SKM-1 treated with dmso at 0.1 percent for 144 hours (cell line): ENCODE data around the gene INF2.
"Not testable (repeated sequence)": the region's sequence is repeated elsewhere in the genome, so short reads cannot be mapped to it uniquely, and the experiment has no call there.

ENCODE experiments used
- DNase-seq: peaks from one replicate; lab custom pipeline; 2025; ENCODE audit not compliant: unreplicated experiment; lab: John Stamatoyannopoulos, UW

INF2 gene

DNA sequence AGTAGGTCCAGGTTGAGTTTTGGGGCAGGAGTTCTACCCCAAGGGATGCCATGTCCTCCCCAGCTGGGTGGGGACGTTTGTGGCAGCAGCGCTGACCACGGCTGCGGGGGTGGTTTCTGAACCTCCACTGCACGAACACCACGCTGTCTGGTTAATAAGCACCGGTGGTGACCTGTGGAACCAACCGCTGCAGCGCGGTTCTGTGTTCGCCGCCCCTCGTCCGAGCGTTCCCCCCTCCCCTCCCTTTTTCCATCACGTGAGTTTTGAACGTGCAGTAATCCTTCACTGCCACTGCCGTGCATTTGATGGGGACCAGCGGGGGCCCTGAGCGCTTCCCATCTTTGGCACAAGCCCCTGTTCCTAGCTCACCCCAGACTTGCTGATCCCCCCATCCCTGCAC is 28.2 kb downstream of the INF2 start:
- DNase-seq = no peak

DNA sequence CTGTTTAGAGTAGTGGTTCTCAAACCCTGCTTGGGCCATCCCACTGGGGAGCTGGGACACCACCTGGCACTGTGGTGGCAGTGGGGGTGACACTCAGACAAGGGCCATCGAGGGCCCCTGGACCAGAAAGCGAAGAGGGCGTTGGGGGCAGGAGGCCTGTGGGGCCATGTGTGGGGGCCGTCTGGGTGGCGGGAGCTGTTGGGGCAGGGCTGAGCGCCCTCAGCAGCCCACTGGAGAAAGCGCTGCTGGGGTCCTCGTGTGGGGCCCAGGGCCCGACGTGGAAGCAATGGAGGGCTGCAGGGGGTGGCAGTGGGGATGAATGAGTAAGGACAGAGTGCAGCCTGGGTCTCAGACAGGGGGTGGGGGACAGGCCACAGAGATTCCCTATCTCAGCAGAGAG is 28.7 kb downstream of the INF2 start:
- DNase-seq = no peak

DNA sequence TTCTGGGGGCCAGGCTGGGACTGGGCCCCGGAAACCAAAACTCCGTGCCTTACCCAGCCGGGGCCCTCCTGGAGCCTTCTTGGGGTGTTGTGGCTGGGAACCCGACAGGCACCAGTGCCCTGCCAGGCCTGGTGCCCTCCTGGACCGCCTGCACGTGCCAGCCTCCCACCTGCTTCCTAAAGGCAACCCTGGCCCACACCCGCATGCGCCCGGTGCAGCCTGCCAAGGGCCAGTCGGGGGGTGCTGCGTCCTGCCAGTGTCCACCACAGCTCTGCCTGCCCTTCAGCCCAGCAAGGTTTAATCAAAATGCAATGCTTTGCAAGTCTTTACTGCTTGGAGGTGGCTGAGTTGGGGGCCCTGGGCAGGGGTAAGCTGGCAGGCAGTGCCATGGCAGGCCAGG is 29.5 kb downstream of the INF2 start:
- no peak for DNase-seq

DNA sequence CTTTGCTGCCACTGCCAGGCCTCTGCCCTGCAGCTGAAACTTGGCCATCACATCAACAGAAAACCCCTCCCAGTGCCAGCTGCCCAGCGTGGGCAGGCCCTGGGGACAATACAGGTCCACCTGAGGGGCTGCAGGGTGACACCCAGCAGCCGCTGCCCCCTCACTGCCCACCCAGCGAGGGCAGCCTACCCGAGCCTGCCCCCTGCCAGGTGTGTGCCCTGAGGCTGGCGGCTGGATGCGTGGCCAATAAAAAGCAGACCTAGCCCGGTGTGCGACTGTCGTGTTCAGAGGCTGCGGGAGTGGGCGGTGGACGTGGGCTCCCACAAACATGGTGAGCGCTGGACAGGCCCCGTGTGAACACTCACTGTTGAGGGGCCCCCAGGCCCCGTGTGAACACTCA is 29.9 kb downstream of the INF2 start:
- DNase-seq = no peak

DNA sequence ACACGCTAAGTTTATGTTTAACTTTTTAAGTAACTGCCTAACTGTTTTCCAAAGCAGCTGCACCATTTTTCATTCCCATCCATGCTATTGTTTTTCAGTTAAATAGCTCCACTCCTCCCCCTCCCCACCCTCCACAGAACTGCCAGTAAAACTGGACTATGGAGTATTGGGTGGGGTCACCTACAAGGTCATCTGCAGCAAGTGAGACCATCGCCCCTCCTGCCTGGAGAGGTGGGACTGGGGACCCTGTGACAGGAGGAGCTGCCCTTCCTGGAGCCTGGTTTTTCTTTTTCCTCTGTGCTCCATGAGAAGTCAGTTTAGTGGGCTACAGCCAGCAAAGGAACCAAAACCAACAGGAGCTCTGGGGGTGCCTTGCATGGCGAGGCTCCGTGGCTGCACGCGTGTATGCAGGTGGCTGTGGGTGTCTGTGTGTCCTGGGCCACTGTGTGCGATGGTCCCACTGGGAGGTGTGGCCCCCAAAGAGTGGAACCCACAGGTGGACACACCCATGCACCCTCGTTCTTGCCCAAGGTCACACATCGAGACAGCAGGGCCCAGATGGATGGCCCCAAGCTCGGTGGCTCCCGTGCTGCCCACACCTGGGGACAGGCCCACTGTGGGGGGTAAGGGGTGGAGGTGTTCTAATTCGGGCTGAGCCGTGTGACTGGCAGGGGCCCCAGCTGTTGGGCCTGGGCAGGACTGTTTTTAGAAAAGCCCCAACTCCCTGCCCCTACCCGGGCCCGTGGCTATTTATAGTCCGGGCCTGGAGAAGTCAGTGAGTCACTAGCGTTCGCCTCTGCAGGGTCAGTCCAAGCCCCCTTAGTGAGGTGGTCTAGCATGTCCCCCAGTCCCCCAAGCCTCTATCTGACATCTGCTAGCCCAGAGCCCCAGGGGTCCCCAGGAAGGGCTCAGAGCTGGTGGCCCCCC is 32.4 kb downstream of the INF2 start:
- DNase-seq = no peak

DNA sequence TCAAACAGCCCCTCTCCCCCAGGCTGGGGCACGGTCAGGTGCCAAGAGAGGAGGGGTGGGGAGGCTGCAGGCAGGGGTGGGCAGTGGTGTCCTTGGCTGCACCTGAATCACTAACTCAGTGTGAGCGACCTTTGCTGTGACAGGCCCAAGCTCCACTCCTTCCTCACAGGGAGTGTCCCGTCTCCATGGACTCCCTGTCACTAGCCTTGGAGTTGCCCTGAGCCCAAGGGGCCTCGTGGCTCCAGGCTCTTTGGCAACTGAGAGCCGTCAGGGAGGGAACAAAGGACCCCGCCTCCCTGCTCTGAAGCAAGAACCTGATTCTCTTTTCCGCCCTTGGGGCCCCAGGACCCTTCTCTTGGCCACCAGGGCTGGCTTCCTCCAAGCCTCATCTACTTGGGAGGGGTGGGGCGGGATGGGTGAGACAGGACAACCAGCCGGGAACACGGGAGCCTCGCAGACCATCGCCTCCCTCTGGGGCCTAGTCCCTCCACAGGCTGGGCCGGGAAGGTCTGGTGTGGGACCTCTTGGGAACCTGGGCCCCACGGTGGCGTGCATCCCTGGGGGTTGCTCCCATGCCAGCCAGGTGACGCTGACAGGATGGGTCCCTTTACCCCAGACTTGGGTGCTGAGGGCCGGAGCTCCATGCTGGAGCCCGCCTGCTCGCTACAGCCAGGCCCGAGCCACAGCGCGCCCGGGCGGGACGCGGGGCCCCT is 33.7 kb downstream of the INF2 start:
- peak; percentile 25 for DNase-seq

DNA sequence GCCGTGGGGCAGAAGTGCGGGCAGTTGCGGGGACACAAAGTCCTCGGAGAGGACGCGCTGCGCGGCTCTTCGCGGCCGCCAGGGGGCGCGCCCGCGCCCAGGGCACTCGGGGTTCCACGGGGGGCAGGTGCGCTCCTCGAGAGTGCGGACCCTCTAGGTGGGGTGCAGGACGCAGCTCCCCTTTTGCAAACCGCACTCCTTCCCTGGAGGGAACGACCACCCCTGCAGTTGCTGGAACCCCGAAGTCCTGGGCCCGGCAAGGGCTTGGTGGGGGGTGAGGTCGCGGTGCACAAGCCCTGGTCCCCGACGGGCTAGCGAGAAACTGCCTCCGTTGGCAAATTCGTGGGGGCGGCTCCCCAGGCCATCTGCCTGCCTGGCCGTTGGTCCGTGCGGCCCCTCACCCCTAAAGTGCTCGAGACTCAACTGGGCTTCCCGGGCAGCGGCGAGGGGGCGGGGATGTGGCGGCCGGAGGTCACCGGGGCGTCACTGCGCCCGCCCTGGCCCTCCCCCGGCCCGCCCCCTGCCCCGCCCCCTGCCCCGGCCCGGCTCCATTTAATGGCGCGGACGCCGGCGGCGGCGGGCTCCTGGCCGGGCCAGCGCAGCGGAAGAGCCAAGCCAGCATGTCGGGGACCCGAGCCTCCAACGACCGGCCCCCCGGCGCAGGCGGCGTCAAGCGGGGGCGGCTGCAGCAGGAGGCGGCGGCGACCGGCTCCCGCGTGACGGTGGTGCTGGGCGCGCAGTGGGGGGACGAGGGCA is 34.4 kb downstream of the INF2 start, which contains the start of gene ADSS1:
Gene ADSS1 (plus strand): TSS at position 579 of the 756 bp plus-strand sequence. CDS start 42 bp downstream, at position 621.
- peak; percentile 1 for DNase-seq

DNA sequence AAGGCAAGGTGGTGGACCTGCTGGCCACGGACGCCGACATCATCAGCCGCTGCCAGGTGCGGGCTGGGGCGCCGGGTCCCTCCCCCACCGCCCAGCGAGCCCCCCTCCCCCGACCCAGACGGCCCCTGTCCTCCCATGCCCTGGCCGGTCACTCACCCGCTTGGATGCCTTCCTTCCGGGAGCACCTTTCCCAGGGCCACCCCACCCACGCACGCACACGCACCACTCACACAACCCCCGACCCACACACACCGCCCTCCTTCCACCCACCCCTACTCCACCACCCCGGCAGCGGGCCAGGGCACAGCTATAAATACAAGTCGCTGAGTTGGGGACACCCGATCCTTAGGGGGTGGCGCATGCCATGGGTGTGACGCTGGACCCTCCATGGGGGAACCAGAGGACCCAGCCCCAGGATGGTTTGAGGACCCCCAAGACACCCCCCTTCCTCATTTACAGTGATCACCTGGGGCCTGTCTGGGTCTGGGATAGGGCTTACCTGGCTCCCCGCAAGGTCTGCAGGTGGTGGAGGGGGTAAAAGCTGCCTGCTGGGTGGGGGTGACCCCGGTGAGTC is 35.1 kb downstream of the INF2 start:
- DNase-seq = no peak

DNA sequence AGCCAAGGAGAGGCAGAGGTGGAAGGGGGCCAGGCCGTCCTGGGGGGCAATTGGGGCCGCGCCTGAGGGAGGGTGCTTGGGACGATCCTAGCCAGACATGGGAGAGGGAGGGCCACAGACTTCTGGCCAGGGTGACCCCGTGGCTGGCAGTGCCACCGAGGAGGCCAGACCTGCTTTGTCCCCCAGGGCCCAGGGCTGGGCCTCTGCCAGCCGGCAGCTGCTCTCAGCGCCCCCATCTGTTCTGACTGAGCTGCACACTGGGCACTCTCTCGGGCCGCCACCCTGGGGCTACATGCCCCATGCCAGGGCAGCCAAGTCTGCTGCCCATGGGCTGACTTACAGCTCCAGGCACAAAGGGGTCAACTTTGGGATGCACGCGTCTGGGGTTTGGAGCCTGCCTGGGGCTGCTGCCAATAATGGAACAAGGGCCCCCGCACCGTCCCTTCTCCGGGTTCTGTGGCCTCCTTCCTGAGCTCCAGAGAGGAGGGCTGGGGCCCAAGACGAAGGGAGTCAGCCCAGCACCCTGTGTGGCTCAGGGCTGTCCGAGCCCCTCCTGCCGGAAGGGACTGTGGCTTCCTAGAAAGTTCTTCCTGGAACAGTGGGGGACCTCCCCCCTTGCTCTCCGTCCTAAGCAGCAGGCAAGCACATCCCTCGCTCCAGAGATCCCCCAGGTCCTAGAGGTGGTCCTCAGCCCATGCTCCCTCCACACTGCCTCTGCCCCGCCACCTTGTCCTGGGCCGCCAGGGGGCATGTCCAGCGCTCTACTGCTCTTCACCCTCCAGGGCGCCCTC is 35.8 kb downstream of the INF2 start:
- DNase-seq = no peak

DNA sequence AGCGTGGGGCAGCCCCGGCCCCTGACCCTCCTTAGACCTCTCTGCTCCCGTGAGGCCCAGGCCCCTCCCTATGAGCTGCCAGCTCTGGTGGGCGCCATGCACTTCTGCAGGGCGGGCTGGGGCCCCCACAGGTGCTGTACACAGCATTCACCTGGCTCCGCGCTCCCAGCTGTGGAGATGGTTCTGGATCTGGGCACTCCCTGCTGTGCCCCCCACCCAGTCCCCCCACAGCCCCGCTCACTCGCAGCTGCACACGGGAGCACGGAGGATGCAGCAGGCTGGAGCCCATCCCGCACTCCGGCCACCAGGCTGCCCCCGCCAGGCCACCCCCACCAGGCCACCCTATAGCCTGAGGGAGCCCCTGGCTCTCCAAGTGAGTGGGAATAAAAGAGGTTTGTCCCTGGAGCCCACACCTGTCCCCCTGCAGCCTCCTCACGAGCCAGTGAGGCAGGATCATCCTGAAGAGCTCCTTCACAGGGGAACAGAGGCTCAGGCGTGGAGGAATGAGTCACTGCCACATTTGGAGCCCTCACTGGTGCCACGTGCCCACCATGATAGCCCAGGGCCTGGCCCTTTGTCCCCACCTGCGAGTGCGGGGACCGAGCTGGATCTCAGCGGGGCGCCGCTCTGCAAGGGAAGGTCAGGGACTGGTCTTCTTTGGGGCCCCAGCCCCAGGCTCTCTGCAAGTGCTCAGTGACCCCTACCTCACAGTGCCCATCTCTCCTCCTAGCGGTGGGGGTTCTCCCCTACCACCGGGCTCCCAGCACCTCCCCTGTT is 36.5 kb downstream of the INF2 start:
- no peak for DNase-seq

DNA sequence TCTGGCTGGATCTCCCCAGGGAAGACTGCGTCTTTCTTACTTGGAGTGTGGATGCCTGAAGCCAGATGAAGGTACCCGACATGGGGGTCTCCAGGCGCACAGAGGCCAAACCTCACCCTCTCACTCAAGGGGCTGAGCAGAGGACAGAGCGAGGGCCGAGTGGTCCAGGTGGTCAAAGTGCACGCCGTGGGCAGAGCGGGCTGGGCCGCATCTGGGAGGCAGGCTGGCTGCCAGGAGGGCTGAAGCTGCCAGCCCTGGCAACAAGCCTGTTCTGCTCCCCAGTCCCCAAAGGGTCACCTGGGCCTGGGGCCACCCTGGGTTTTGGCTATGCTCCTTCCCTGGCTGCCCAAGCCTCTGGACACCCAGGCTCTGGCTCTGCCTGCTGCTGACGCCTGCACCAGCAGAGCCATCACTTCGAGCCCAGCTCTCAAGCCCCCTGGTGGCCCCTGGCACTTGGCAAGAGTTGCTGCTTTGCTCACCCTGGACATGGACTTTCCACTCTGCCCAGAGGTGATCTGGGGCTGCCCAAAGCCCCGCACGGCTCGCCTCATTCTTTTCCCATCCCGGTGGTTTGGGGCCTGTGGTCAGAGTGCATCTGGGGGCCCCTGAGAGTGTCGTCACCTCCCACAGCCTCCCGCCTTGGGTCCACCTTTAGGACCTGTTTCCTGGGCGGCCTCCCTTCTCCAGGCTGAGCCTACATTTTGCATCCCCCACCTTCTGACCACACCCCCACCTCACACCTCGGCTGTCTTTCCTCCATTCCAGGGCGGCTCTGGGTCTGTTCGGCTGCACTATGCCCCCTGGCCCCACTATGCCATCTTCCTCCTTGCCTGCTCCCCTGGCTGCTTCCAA is 37.4 kb downstream of the INF2 start:
- DNase-seq = no peak

DNA sequence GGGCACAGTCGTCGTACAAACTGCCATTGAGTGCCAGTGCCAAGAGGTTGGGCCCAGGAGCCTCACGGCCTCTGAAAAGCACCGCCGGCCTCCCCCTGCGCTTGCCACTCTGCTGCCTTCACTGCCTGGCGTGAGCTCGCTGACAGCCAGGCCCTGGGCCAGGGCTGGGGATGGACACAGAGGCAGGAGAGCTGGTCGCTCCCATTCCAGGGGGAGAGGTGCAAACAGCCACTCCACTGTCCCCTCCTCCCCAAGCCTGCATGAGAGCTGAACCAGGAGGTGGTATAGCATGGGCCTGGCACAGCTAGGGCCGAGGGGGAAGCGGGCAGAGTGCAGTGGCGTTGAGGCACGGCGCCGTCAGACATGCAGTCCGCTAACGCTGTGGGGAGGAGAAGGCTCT is 39.2 kb downstream of the INF2 start:
- DNase-seq = no peak

DNA sequence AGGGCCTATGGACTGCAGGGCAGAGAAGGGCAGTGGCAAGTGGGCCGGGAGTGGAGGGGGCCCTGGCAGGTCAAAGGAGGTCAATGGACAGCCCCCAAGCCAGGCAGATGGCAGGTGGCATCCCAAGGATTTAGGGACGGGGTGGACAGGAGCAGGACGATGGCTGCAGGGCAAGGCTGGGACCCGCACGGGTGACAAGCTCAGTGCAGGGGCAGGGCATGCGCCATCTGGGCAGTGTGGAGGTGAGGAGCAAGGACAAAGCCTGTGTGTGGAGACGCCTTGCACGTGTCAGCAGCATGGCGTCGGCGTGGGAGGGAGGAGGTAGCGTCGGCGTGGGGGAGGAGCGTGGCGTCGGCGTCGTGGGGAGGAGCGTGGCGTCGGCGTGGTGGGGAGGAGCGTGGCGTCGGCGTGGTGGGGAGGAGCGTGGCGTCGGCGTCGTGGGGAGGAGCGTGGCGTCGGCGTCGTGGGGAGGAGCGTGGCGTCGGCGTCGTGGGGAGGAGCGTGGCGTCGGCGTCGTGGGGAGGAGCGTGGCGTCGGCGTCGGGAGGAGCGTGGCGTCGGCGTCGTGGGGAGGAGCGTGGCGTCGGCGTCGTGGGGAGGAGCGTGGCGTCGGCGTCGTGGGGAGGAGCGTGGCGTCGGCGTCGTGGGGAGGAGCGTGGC is 39.9 kb downstream of the INF2 start:
- not testable (repeated sequence) for DNase-seq

DNA sequence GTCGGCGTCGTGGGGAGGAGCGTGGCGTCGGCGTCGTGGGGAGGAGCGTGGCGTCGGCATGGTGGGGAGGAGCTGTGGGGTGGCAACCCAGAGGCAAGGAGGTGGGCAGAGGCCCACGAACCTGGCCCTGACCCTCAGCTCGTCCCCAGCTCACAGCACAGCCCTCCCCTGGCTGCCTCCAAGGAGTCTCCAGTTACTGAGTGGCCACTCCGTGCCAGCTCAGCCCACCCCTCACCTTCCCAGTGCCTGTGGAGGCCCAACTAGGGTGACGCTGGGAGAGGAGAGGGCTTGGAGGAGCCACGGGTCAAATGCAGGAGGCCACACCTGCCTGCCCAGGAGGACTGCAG is 40.4 kb downstream of the INF2 start:
- DNase-seq = no peak

DNA sequence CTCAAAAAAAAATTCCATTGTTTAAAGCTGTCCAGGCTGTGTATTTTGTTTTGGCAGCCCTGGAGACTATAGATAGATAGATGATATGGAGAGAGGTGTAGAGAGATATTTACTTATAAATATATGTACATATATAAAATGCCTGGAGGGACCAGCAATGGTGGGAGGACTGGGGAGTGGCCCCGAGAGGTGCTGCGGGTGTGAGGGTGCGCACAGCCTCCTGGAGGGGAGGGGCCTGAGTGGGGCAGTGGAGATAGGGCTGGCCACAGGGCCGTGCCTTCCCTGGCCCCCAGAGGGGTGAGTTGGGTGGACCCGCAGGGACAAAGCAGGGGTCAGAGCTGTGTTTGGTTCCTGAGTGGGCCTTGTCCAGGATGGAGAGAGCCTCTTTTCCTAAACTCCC is 41.1 kb downstream of the INF2 start:
- no peak for DNase-seq

DNA sequence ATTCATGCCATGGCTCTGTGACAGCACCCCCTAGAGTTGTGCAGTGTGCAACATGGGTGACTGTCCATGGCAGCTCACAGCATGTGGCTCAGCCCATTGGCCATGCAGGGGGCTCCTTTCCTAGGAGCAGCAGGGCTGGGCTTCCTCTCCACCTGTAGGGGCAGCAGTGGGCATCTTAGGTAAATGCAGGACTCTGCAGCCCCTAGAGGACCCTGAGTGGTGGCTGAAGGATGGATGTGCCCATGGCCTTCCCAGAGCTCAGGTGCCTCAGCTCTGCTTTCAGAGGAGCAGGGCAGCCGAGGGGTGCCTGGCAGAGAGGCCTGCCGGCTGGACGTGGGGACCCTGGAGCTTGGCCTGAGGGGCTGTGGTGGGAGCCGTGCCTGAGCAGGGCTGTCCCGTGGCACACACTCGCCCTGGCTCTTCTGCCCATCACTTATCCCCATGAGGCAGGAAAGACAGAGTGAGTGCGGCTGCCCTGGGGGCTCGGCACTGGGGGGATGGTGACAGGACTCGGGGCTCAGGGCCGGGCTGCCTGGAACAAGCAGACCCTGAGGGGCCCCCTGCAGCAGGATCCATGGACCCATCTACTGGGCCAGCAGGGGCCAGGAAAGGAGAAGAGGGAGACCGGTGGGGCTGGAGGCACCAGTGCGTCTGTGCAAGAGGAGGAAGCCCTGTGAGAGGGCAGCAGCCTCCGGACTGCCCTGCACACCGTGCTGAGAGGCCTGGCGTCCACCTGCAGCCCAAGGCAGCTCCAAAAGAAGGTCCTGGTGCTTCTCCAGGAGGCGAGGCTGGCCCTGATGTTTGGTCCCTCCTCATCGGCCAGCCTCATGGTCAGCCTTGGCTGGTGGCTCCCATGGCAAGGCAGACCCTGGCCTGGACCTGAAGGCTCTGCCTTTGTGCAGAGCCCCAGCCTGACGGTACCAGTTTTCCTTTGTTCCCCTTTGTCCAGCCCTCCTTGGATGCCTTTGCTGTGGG is 42.2 kb downstream of the INF2 start:
- no peak for DNase-seq

DNA sequence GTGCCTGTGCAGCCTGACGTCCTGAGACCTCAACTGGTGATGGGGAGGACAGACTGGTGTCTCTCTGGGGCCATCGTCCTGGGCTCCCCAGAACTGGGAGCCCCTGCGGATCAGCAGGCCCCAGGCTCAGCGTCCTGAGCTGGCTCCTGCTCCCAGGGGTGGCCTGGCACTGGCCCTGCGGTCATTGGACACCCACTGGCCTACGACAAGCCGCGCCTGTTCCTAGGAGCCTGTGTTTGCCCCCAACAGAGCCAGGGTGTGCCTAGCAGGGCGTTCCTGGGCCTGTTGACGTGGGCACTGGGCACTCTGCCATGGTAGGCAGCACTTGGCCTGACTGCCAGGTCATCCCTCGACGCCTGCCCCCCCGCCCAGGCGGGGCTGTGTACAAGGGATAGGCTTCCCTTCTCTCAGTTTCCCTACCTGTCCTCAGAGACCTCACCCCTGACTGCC is 43.0 kb downstream of the INF2 start:
- no peak for DNase-seq
